Stomach (tissue), 4 donors: ENCODE results near the gene THSD7A.

Experiments used
- CTCF ChIP-seq, 7 experiments: fragments of 450-650 bp in 4 of 7; fragments of 200-600 bp in 3 of 7; sonication (generic) in 3 of 7; IDR thresholded peaks; one replicate each; pipeline ENCODE4 v1.5.1; 2016 to 2019; ENCODE audit warnings: antibody characterized with exemption in 7 of 7, control low read depth in 2 of 7, mild to moderate bottlenecking in 1 of 7
- POLR2A ChIP-seq, 4 donors: fragments of 450-650 bp; IDR thresholded peaks; one replicate each; pipeline ENCODE4 v1.6.1; 2016; ENCODE audit warnings: antibody characterized with exemption in 4 of 4, control low read depth in 2 of 4, mild to moderate bottlenecking in 1 of 4, moderate library complexity in 1 of 4

- TF ChIP-seq CTCF (IDR thresholded peaks at IDR 0.05) (no peak), POLR2A (IDR thresholded peaks at IDR 0.05) (no peak)
Measured at GRCh38 chr7:11579141-11579540, 252.9 kb downstream of the THSD7A start.
